ENCODE measurements around the gene NEDD8.

The NEDD8 gene

GRCh38 chr14:24179961-24180796 is 52.0 kb downstream of the NEDD8 start:
- DNase-seq (ENCODE audit: low read depth in 2 of 2), result no peak

- DNase-seq (ENCODE audit: low read depth in 2 of 2), result no peak
Observed at GRCh38 chr14:24179294-24179960, 52.7 kb downstream of the NEDD8 start.

- no peak for DNase-seq (ENCODE audit: low read depth in 2 of 2)
Observed at GRCh38 chr14:24178399-24179178, 53.6 kb downstream of the NEDD8 start.

- no peak for DNase-seq (ENCODE audit: low read depth in 2 of 2)
Observed at GRCh38 chr14:24177891-24178290, 54.3 kb downstream of the NEDD8 start.

GRCh38 chr14:24177041-24177825 is 54.9 kb downstream of the NEDD8 start:
- DNase-seq (ENCODE audit: low read depth in 2 of 2), result no peak

GRCh38 chr14:24176599-24176998 is 55.6 kb downstream of the NEDD8 start:
- no peak for DNase-seq (ENCODE audit: low read depth in 2 of 2)

- DNase-seq (ENCODE audit: low read depth in 2 of 2), result no peak
Observed at GRCh38 chr14:24172871-24173281, 59.3 kb downstream of the NEDD8 start.

- DNase-seq (ENCODE audit: low read depth in 2 of 2), result no peak
Observed at GRCh38 chr14:24172261-24172860, 59.8 kb downstream of the NEDD8 start.

- DNase-seq (ENCODE audit: low read depth in 2 of 2), result peak; percentile 43 to 58
Observed at GRCh38 chr14:24171422-24172260, 60.5 kb downstream of the NEDD8 start, which contains the start of gene REC8. TSS of gene REC8 (plus strand) at chr14:24172080. CDS start at chr14:24172553, 473 bp downstream.

GRCh38 chr14:24167469-24168114 is 64.6 kb downstream of the NEDD8 start:
- DNase-seq (ENCODE audit: low read depth in 2 of 2), result no peak
